BE2C (cell line): Measurements from ENCODE around the gene DCUN1D1.

Source experiments
- DNase-seq: peaks from one replicate; pipeline ENCODE4 v3.0.0-alpha.2; 2020
- H3K27me3 ChIP-seq: fragments of 250-450 bp; sonication (Bioruptor Pico); 2 replicates; pipeline ENCODE4 v1.5.1; 2020; ENCODE audit warnings: mild to moderate bottlenecking
- H3K36me3 ChIP-seq: fragments of 250-450 bp; sonication (Bioruptor Pico); 2 replicates; pipeline ENCODE4 v1.5.1; 2020; ENCODE audit warnings: mild to moderate bottlenecking
- H3K4me1 ChIP-seq: fragments of 250-450 bp; sonication (Bioruptor Pico); 2 replicates; pipeline ENCODE4 v1.5.1; 2020
- H3K4me3 ChIP-seq: 2 replicates; pipeline ENCODE4 v1.5.1; 2011; ENCODE audit warnings: low read depth, low read length
- H3K9me3 ChIP-seq: fragments of 250-450 bp; sonication (Bioruptor Pico); 2 replicates; pipeline ENCODE4 v1.5.1; 2020
- CTCF ChIP-seq: IDR thresholded peaks from 2 replicates; pipeline ENCODE4 v1.5.1; 2012; ENCODE audit warnings: mild to moderate bottlenecking, low read depth, low read length

The DCUN1D1 gene

GRCh38 chr3:182891364-182891763 lies 89.0 kb downstream of the DCUN1D1 start:
- no peak overlapping the region for H3K4me3 ChIP-seq
- H3K27me3 ChIP-seq: no peaks in the 10 kb centered on the region
- no peaks in the 10 kb centered on the region for H3K36me3 ChIP-seq
- no peak for DNase-seq
- no peak for TF ChIP-seq CTCF
- H3K4me1 ChIP-seq: no peaks in the 10 kb centered on the region
- H3K9me3 ChIP-seq: no peaks in the 10 kb centered on the region

- no peaks in the 10 kb centered on the region for H3K36me3 ChIP-seq
- no peak overlapping the region for H3K4me3 ChIP-seq
- no peaks in the 10 kb centered on the region for H3K4me1 ChIP-seq
- DNase-seq: no peak
- H3K27me3 ChIP-seq: no peaks in the 10 kb centered on the region
- TF ChIP-seq CTCF: no peak
- H3K9me3 ChIP-seq: no peaks in the 10 kb centered on the region
Observed at GRCh38 chr3:182889948-182890629, 90.2 kb downstream of the DCUN1D1 start.
